ENCODE data around the gene PDE8A. TPM values are rescaled to one million over a fixed set of nuclear protein-coding genes. Genes with fewer than 3 reads are reported as not detected.

Gene PDE8A
- total and polyA plus RNA-seq, 10 of the 15 experiments (the other 5 are each of a cell fraction or from before 2014, with no cell fraction given) = 6.7 to 69.2 (median 27.2) TPM

DNA sequence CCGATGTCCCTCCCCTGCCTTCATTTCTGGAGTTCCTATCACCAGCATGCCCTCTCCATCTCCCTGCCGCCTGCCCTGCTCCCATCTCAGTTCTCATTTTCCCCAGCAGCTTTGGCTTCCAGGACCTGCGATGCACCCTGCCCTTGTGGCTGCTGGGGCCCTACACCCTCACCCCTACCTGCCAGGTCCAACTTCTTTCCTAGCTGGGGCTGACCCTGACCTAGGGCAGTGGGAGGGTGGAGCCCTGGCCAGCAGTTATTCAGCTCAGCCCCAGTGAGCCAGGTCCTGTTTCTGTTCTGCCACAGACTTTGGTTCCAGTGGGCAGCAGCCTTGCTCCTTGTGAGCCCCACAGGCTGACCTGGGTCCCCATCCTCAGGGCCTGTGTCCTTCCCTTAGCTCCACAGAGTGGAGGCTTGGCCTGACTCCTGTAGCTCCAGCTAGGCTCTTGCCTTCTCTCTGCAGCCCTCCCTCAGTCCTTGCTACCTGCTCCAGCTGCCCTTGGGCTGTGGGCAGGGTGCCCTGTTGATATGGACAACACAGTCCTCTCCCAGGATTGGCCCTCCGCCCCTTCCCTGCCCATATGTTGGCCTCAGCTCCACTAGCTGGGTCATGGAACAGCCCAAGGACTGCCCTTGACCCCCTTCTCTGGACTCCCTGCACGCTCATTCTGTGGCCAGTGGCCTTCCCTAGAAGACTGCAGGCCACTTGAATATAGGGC lies 34.7 kb upstream of the PDE8A start:
- no peaks in the 10 kb centered on the region for H3K4me1 ChIP-seq (ENCODE audit: control insufficient read depth, insufficient read depth, low read length)
- intact Hi-C loops (cut with micrococcal nuclease; ENCODE audit: unreplicated experiment) (no loop called here), in situ Hi-C loops (cut with MboI) (no loop called here)
- CTCF ChIA-PET = interaction anchor here (1.4 to 1.7 kb wide), 3 partner anchors 97 to 359 kb away, joined by 3 to 5 read pairs (median 5); no protein-coding TSS in a partner anchor
- WGBS (ENCODE audit: insufficient coverage, insufficient replicate concordance, low lambda C conversion rate, missing lambda C conversion rate) = 34% methylated on average over 5 of the region's 5 CpGs
- FAIRE-seq = no peak
- H3K4me2 ChIP-seq (ENCODE audit: control insufficient read depth, insufficient read depth) = no peak overlapping the region
- TF ChIP-seq ASH2L (IDR thresholded peaks at IDR 0.05; ENCODE audit: borderline replicate concordance, low read depth) = no peak
- RAD21 ChIA-PET (ENCODE audit: unreplicated experiment) = interaction anchor here (0.9 kb wide), 1 partner anchor 97 kb away, joined by 4 read pairs; no protein-coding TSS in a partner anchor
- no peaks in the 10 kb centered on the region for H3K9me3 ChIP-seq (replicated peaks; ENCODE audit: control insufficient read depth, insufficient read depth, low read length)
- no peaks in the 10 kb centered on the region for H3K79me2 ChIP-seq (ENCODE audit: control insufficient read depth, insufficient read depth, low read length)
- H2AFZ ChIP-seq (ENCODE audit: control insufficient read depth, low read depth, low read length) = no peak overlapping the region
- H4K20me1 ChIP-seq (ENCODE audit: control insufficient read depth, insufficient read depth) = no peaks in the 10 kb centered on the region
- H3K4me3 ChIP-seq = no peak overlapping the region
- no peaks in the 10 kb centered on the region for H3K36me3 ChIP-seq (ENCODE audit: control insufficient read depth in 2 of 2, insufficient read depth in 2 of 2, low read length in 1 of 2)
- DNase-seq (ENCODE audit: low read depth, low spot score) = no peak
- H3K27me3 ChIP-seq (replicated peaks in 1 of 2; ENCODE audit: control insufficient read depth in 2 of 2, insufficient read depth in 2 of 2, low read length in 1 of 2) = no peaks in the 10 kb centered on the region
- no TSS peak for BruUV-seq (replicated peaks)
- no peak for ATAC-seq
- no peak overlapping the region for H3K27ac ChIP-seq (ENCODE audit: control insufficient read depth, insufficient read depth)
- POLR2A ChIA-PET = no interaction called here
- H3K9ac ChIP-seq (ENCODE audit: control insufficient read depth, insufficient read depth, low read length) = no peak overlapping the region
- SMC1A ChIA-PET (ENCODE audit: uncharacterized antibody, unreplicated experiment) = interaction anchor here (1.1 to 1.5 kb wide), 2 partner anchors 11 to 120 kb away, joined by 3 to 4 read pairs; no protein-coding TSS in a partner anchor

GRCh38 chr15:84947947-84948830 lies 33.5 kb upstream of the PDE8A start:
- Histone ChIP-seq H3K4me1 (ENCODE audit: control insufficient read depth, insufficient read depth, low read length) (no peaks in the 10 kb centered on the region), H3K4me3 (no peak overlapping the region), H2AFZ (ENCODE audit: control insufficient read depth, low read depth, low read length) (no peak overlapping the region), H3K27ac (ENCODE audit: control insufficient read depth, insufficient read depth) (no peak overlapping the region), H3K36me3 (ENCODE audit: control insufficient read depth in 2 of 2, insufficient read depth in 2 of 2, low read length in 1 of 2) (no peaks in the 10 kb centered on the region), H4K20me1 (ENCODE audit: control insufficient read depth, insufficient read depth) (no peaks in the 10 kb centered on the region), H3K4me2 (ENCODE audit: control insufficient read depth, insufficient read depth) (no peak overlapping the region), H3K79me2 (ENCODE audit: control insufficient read depth, insufficient read depth, low read length) (no peaks in the 10 kb centered on the region), H3K9ac (ENCODE audit: control insufficient read depth, insufficient read depth, low read length) (no peak overlapping the region), H3K27me3 (replicated peaks in 1 of 2; ENCODE audit: control insufficient read depth in 2 of 2, insufficient read depth in 2 of 2, low read length in 1 of 2) (no peaks in the 10 kb centered on the region), H3K9me3 (replicated peaks; ENCODE audit: control insufficient read depth, insufficient read depth, low read length) (no peaks in the 10 kb centered on the region)
- ChIA-PET SMC1A (ENCODE audit: uncharacterized antibody, unreplicated experiment) (interaction anchor here (1.5 kb wide), 1 partner anchor 10 kb away, joined by 4 read pairs; no protein-coding TSS in a partner anchor), POLR2A (interaction anchor here (0.6 kb wide), 1 partner anchor 212 kb away, joined by 3 read pairs; no protein-coding TSS in a partner anchor), RAD21 (ENCODE audit: unreplicated experiment) (interaction anchor here (0.6 kb wide), 1 partner anchor 22 kb away, joined by 3 read pairs; no protein-coding TSS in a partner anchor), CTCF (interaction anchor here (0.6 to 1.7 kb wide), 4 partner anchors 96 to 349 kb away, joined by 3 to 5 read pairs (median 4); no protein-coding TSS in a partner anchor)
- intact Hi-C loops (cut with micrococcal nuclease; ENCODE audit: unreplicated experiment) (no loop called here), in situ Hi-C loops (cut with MboI) (no loop called here)
- under 1% methylated on average over 4 of the region's 4 CpGs for WGBS (ENCODE audit: insufficient coverage, insufficient replicate concordance, low lambda C conversion rate, missing lambda C conversion rate)
- no peak for DNase-seq (ENCODE audit: low read depth, low spot score)
- BruUV-seq (replicated peaks) = no TSS peak
- ATAC-seq = no peak
- no peak for TF ChIP-seq BACH1 (IDR thresholded peaks at IDR 0.05; ENCODE audit: borderline replicate concordance)
- no peak for TF ChIP-seq ESRRA (IDR thresholded peaks at IDR 0.05; ENCODE audit: low read length)
- no peak for TF ChIP-seq ZNF207 (IDR thresholded peaks at IDR 0.05; ENCODE audit: borderline replicate concordance)
- no peak for TF ChIP-seq E4F1 (IDR thresholded peaks at IDR 0.05; ENCODE audit: borderline replicate concordance, partially characterized antibody)
- TF ChIP-seq, protein P1, sequence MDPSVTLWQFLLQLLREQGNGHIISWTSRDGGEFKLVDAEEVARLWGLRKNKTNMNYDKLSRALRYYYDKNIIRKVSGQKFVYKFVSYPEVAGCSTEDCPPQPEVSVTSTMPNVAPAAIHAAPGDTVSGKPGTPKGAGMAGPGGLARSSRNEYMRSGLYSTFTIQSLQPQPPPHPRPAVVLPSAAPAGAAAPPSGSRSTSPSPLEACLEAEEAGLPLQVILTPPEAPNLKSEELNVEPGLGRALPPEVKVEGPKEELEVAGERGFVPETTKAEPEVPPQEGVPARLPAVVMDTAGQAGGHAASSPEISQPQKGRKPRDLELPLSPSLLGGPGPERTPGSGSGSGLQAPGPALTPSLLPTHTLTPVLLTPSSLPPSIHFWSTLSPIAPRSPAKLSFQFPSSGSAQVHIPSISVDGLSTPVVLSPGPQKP (IDR thresholded peaks at IDR 0.05; ENCODE audit: low read depth, low read length) = no peak
- no peak for TF ChIP-seq TCF12 (IDR thresholded peaks at IDR 0.05; ENCODE audit: low read depth, low read length)
- no peak for TF ChIP-seq LARP7 (IDR thresholded peaks at IDR 0.05)
- TF ChIP-seq FOXM1 (IDR thresholded peaks at IDR 0.05; ENCODE audit: low read depth, low read length) = no peak
- TF ChIP-seq SIN3A (IDR thresholded peaks at IDR 0.05; ENCODE audit: low read depth, low read length) = no peak
- TF ChIP-seq CBFB (IDR thresholded peaks at IDR 0.05; ENCODE audit: low read depth) = no peak
- TF ChIP-seq NFIC (IDR thresholded peaks at IDR 0.05; ENCODE audit: low read depth, low read length) = no peak
- no peak for FAIRE-seq
